ENCODE measurements around the gene THSD7A.
A peak's percentile ranks its signal among the peaks of the same experiment; 100 is the strongest.

THSD7A gene

DNA sequence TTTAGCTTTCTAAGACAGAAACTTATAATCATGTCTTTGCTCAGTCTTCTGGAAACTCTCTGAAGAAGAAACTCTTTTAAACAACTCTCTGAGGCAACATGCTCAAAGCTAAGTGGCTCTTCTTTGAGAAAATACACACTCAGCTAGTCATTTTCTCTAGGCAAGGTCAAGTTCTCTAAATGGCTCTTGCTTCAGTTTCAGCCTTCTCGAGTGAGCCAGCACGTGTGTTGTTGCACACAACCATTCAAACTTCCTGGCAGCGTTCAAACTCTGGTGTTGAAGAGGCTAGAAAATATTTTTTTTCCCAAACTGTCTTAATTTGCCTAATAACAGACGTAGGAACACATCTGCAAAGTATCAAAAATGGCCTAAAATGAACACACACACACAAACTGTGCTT is 129.1 kb downstream of the THSD7A start:
- DNase-seq (ENCODE audit: low read depth): no peak

DNA sequence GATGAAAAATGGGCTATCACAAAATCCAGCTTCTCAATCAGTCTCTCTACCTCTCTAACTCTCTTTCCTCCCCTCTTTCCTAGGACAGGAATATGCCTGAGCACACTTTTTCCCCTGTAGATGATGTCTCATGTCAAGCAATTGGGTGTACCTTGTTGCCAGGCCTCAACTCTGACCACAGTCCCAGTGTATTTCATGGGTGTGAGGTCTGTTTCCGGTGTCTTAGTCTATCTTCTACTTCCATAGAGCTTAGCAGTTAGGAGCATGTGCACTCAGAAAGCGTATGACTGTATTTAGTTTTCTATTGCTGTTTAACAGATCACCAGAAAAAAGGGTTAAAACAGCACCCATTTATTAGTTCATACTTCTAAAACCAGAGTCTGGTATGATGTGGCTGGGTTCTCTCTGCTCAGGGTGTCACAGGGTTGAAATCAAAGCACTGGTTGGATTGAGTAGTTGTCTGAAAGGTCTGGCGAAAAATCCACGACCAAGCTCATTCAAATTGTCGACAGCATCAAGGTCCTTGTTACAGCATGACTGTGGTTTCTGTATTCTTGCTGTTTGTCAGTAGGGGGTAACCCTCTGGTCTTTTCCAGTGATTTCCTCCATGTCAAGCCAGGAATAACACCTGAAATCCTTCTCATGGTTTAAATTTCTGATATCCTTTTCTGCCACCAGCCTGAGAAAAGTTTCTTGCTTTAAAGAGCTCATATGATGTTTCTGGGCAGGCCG is 130.0 kb downstream of the THSD7A start:
- DNase-seq (ENCODE audit: low read depth): no peak

DNA sequence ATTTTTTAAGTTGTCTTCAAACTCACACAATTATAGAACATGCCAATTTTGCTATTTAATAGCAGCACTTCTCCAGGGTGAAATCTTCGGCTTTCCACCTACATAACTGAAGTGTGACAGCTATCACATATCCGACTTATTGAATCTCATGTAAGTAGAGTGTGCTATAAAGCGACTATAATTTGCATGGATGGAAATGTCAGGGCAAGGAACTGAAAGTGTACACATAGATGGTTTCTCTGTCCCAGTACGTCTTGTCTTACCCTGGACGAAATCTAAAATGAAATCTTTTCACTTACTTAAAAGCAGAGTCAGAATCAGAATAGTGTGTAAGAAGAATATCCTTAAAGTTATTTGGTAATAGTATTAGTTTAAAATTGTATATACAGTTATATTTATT is 132.3 kb downstream of the THSD7A start:
- DNase-seq (ENCODE audit: low read depth): no peak

DNA sequence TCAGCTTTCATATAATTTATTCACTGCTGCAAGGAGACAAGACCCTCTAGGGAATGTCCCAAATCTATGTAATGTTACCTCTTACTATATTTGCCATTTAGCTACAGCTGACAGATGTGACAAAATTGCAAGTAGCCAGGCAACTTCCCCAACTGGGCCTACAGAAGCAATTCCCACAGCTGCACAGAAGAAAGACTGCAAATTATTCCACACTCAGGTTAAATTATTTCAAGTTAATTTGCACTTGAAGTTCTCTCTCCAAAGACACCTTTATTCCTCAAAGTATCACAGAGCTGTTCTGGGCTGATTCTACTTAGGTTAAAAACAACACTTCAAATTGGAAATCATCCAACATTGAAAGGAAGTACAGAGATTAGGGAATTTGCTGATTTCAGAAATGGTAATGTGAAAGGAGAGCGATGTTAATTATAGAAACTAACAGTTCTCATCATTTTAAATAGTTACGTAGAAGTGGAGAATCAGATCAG is 133.6 kb downstream of the THSD7A start:
- DNase-seq (ENCODE audit: low read depth): no peak

DNA sequence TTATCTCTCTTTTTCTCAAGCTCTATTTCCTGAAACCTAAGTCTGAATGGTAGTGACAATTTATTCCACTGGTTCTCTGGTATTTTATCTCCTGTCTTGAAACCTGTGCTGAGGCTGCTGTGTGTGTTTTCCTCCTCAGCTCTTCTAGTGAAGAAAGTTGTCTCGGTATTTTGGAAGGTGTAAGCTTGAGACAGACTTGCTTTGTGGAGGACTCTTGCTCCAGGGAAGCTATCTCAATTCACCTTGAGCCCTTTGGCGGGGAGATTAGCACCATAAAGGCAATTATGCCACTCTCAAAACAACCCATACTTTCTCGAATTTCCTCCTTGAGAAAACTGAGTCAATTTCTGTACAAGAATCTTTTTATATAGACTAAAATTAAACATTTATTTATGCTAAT is 141.6 kb downstream of the THSD7A start:
- DNase-seq (ENCODE audit: low read depth): no peak

DNA sequence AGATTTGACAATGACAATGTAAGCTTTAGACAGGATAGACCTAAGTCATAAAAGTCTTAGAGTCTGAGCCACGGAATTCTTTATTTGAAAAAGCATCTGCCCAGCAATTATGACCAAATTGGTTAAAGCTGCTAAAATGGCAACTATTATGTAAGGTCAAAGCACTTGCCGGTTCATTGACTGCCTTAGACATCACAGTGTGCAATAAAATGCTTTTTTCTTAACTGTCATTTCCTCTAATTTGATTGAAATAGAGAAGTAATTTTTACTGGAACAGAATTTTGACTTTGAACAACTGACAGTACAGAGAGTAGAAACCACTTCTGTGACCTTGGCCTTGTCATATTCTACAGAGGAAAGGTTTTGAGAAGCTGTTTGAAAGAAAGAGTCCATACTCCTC is 142.9 kb downstream of the THSD7A start:
- DNase-seq (ENCODE audit: low read depth): no peak

DNA sequence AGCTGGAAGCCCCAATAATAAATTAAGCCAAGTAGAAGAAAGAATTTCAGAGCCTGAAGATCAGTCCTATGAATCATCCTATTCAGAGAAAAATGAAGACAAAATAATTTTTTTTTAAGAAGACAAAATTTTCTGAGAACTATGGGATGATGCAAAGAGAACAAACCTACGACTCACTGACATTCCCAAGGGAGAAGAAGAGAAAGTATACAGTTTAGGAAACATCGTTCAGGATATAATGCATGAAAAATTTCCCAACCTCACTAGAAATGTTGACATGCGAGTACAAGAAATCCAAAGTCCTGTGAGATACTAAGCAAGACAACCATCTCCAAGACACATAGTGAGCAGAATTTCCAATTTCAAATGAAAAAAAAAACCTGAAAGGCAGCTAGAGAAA is 150.5 kb downstream of the THSD7A start:
- no peak for DNase-seq (ENCODE audit: low read depth)

DNA sequence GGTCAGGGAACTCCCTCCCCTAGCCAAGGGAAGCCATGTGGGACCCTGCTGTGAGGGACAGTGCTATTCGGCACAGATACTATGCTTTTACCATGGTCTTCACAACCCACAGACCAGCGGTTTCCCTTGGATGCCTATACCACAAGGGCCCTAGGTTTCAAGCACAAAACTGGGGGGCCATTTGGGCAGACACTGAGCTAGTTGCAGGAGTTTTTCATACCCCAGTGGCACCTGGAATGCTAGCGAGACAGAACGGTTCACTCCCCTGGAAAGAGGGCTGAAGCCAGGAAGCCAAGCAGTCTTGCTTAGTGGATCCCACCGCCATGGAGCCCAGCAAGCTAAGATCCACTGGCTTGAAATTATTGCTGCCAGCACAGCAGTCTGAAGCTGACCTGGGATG is 156.8 kb downstream of the THSD7A start:
- DNase-seq (ENCODE audit: low read depth): no peak

DNA sequence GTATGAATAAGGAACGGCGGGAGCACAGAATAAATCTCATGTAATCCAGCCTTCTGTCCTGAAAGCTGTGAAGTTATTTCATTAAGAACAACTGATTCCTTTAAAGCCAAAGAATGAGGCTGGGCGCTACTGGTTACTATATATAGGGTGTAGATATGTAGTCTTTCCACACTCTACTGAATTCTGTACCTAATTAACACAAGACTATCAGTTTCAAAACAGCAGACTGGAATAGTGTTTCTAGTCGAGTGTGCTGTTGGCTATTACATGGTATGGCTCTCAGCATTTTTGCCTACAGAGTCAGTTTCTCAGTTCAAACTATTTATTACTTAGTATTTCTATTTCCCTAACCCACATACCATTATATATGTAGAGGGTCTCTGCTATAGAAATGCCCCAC is 163.3 kb downstream of the THSD7A start:
- no peak for DNase-seq (ENCODE audit: low read depth)

DNA sequence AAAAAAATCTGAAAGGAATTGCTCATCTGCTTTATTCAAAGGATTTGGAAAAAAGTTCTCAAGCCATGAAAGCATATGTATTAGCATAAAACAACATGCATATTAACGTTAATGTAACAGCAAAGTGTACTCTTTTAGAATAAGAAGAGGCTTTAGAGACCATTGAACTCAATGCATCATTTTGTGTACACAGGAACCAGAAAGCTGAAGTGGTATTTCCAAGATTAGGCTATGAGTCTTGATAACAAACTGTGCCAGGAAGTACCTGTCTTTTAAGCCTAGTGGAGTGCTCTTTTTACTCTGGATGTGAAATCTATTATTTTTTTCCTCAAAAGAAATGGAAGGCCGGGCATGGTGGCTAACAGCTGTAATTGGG is 164.2 kb downstream of the THSD7A start:
- DNase-seq (ENCODE audit: low read depth): no peak

DNA sequence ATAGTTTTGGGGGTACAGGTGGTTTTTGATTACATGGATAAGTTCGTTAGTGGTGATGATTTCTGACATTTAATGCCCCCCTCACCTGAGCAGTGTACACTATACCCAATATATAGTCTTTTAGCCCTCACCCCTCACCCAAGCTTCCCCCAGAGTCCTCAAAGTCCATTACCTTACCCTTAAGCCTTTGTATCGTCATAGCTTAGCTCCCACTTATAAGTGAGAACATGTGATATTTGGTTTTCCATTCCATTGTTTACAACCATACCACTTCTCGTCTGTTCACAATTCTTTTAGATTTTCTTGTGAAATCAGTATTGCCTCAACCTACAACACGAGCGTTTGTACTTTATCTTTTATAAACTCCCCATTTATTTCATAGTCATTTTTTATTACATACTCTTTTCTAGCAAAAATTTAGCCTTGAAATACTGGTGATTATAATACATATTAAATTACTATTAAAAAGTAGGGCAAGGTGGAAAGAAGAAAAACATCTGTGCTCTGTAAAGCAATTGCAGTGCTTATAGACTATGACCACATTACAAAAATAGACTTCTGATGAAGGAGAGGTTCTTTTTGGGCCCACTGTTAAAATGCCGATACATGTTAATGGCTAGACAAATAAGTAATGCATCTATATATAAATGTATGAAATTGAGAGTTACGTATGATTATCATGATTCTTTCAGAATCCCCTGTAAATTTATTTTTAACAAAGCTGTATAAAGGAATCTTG is 164.8 kb downstream of the THSD7A start:
- no peak for DNase-seq (ENCODE audit: low read depth)

DNA sequence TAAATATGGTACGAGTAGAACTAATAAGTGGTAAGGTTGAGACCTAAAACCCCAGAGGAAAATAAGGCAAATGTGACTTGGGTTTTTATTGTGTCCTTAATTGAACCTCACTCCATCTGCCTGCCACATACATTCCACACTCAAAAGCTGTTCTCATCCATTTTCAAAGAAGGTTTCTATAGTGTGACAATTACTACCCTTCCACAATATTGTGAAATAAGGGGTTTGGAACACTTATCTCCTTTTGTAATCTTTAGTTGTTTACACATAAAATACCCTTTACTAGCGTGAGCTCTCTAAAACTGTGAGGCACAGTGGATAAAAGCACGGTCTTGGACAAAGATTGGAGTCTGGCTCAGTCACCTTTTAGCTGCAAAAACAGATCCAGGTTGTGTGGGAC is 166.6 kb downstream of the THSD7A start:
- DNase-seq (ENCODE audit: low read depth): no peak

DNA sequence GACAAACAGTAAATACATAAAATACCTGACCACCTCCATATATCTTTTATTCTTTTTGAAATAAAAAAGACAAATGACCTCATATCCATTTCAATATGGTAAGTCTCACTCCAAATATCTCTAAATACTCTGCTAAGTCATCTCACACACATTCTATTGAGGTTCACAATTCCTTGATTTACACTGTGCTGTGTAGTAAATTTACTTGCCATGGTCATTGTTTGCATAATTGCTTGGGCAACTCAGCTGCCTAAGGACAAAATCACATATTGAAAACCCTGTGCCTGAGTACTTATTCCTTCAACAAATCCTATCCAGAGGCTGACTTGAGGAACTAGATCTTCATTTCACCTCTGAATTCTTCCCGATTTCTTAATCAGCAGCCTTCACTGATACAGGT is 176.4 kb downstream of the THSD7A start:
- no peak for DNase-seq (ENCODE audit: low read depth)

DNA sequence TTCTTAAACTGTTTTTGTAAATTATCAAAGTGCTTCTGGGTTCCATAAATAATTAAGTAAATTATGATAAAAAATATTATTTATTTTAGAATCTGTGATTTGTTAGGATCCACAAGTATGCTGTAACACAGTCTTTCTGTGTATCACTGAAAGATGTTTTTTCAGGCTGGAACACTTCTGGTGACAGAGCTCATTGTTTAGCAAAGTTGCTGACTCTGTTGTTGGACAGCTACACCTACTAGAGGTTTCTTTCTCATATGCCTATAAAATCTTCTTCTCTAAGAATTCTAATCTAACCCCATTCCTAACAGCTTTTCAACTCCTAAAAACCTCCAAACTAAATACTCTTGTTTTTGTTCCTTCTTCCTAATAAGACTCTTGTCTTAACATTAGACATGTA is 176.8 kb downstream of the THSD7A start:
- no peak for DNase-seq (ENCODE audit: low read depth)

DNA sequence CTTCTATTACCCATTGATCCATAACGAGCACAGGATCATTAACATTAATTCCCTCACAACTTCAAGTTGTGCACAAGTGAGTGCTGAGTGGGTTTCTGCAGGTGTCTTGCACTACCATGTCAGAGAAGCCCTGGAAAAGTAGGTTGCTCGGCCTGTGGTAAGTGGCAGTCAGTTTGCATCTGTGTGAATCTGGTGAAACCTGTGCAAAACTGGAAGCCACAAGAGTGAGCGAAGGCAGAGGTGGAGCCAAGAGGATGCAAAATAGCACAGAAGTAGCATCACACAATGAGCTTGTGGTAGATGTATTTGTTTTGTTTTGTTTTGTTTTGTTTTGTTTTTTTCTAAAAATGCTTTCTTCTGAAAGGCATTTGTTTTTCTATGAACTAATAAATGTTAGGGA is 181.5 kb downstream of the THSD7A start:
- no peak for DNase-seq (ENCODE audit: low read depth)

DNA sequence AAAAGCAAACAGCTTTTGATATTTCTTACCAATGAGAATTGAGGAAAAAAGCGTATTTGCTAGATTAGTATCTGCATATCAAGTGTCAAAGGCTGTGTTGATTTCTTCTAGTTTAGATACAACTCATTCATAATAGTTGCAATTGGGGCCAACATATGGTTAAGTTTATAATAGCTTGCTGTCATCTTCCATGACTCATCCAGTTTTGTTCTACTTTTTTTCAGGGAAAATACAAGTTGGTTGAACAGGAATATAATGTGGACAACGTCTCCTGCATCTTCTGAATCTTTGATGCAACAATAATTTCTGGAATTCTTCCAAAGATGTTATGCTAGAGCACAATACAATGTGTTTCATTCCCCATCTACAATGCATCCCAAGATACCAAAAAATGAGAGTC is 182.0 kb downstream of the THSD7A start:
- no peak for DNase-seq (ENCODE audit: low read depth)

DNA sequence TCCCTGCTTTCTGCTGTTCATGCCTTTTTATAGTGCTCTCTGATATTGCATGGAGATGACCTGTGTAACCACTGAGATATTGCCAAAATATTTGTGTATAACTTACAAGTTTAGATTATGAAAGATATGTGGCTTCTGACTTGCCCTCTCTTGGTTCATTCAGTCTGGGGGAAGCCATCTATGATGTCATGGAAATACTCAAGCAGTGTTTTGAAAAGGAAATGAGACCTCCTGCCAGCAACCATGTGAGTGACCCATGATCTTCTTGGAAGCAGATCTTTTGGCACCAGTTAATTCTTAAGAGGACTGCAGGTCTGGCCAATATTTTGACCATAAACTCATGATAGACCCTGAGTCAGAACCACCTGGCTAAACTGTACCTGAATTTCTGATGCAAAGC is 183.0 kb downstream of the THSD7A start:
- peak; percentile 12 for DNase-seq (ENCODE audit: low read depth)

DNA sequence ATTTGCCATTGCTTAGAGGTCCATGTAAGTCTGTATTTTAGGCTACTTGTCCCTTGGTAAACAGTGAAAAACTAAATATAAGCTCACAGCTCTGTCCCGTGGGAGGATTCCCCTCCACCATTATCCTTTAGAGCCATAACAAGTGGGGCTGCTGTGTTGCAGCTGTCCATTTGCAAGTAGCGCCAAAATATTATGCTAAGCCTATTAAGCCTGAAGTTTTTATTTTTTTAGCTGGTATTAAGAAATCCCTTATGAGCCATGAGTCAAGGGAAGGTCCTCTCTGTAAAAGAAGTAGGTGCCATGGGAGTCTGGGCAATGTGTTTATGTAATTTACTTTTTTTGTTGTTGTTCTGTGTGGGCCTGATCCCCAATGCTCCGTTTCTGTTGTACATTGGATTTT is 183.9 kb downstream of the THSD7A start:
- DNase-seq (ENCODE audit: low read depth): no peak

DNA sequence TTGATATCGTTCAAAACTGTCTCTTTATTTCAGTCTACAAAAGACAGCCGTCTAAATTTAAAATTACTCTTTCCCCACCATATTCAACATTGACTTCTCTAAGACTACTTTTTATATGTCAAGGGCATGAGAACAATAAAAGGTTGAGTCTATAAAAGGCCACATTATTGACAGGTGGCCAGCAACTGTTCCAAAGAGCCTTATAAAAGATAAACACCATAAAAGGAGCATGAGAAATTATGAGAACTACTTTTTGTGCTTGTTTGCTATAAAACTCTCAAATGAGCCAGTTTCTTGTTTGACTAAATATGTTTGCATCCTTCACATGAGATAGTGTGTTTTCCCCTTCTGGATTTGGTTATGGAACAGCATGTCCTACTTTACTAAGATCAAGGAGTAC is 189.2 kb downstream of the THSD7A start:
- no peak for DNase-seq (ENCODE audit: low read depth)

DNA sequence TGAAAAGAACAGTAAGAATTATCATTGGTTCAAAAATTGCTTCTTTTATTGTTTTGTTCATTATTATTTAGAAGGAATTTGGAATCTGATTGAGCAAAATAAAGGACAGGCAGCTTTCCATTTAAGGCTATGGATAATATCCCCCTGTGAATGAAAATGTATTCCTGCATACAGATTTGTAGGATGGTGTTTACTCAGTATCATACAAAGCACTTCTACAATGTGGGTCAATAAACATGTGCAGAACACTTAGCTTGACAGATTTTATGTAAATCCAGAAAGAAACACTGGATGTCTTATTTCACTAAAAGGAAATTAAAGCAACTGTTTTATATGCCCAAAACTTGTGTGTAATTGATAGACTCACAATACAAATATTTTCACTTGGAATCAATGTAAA is 189.7 kb downstream of the THSD7A start:
- no peak for DNase-seq (ENCODE audit: low read depth)

DNA sequence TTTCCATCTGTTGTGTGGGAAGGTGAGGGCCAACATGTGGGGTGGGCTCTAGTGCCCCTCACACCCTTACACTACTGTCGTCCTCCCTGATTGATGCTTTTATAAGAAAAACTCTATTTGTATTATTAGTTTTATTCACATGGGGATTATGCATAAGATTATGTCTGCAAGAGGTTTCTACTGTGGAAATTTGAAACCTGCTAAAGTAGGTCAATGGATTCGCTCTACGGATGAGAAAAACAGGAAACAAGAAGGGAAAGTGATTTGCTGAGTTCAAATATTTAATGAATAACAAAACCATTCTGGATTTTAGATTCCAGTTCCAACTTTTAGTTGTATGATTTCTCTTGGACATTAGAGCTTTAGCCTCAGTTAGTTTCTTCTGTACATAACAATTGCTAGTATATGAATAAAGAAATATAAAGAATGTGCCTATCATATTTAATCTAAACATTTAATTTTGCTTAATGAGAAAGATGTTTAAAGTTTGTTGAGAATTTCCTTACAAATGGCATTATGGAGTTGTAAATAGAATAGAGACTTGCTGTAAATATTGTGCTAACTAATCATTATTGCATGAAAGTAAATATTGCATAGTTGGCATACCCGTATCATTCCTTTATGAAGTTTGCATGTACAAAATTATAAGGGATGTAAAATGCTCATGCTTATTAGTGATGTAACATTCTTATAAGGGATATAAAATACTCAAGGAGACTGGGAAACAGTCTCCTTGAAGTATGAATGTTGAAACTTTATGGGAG is 193.8 kb downstream of the THSD7A start:
- DNase-seq (ENCODE audit: low read depth): no peak

DNA sequence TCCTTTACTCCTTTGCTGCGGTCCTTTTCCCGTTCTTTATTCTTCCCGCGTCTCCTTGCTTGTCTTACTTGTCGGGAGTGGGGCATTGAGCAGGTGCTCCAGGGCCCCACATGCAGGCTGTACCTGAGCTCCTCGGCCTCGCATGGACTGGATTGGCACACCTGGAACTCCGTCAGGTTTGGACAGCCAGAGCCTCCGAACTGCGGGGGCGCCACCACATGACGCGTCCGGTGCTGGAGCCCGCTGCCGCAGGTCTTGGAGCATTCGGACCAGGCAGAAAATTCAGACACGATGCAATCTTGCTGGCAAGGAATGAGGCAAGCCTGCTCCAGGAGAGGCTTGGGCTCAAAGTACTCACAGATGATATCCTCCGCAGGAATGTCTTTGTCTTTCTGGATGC is 195.7 kb downstream of the THSD7A start:
- no peak for DNase-seq (ENCODE audit: low read depth)

DNA sequence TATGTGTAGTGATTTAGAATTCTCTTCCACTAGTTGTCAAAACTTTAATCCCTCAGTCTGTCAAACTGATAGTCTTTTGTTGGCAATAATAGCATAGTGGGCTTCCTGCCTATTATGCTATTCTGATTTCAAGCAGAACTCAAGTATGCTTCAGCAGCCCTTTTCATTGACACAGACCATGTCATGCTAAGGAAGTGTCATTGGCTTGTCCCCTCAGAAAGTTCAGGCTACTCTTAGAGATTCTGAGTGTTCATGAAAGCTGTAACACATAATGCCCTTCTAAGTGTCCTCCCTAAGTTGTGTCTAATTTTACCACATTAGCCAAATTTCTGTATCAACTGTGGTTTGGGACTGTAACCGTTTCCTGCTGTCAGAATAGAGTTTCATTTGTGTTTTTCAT is 198.7 kb downstream of the THSD7A start:
- no peak for DNase-seq (ENCODE audit: low read depth)
